Stomach (tissue), 9 donors: Measurements from ENCODE around the gene ZNF302. TPM values are rescaled to one million over a fixed set of nuclear protein-coding genes. Genes with fewer than 3 reads are reported as not detected.
"Not testable (repeated sequence)": the region's sequence is repeated elsewhere in the genome, so short reads cannot be mapped to it uniquely, and the experiment has no call there.

Source experiments
- DNase-seq, 2 donors: peaks; one replicate each; pipeline versions ENCODE4 v3.0.0 to v3.0.0-alpha.2; 2013 to 2019
- H3K27ac ChIP-seq, 5 donors: fragments of 200-600 bp in 4 of 5; sonication (generic) in 4 of 5; one replicate each; pipeline ENCODE4 v1.5.1; 2013 to 2019; ENCODE audit warnings: mild to moderate bottlenecking in 1 of 5, moderate library complexity in 1 of 5
- H3K27me3 ChIP-seq, 3 donors: fragments of 200-600 bp; sonication (generic); one replicate each; pipeline ENCODE4 v1.5.1; 2017 to 2019; ENCODE audit warnings: mixed run types in 1 of 3
- H3K36me3 ChIP-seq, 4 donors: fragments of 200-600 bp; sonication (generic); 1 replicate in 3 of 4; 2 replicates in 1 of 4; pipeline ENCODE4 v1.5.1; 2016 to 2019
- H3K4me1 ChIP-seq, 4 donors: fragments of 200-600 bp; sonication (generic); one replicate each; pipeline ENCODE4 v1.5.1; 2016 to 2019
- H3K4me3 ChIP-seq, 4 donors: fragments of 200-600 bp; sonication (generic) in 3 of 4; one replicate each; pipeline ENCODE4 v1.5.1; 2016 to 2019; ENCODE audit warnings: mild to moderate bottlenecking in 1 of 4
- H3K9me3 ChIP-seq, 4 donors: fragments of 200-600 bp; sonication (generic); one replicate each; pipeline ENCODE4 v1.5.1; 2016 to 2019
- CTCF ChIP-seq, 7 experiments: fragments of 450-650 bp in 4 of 7; fragments of 200-600 bp in 3 of 7; sonication (generic) in 3 of 7; IDR thresholded peaks; one replicate each; pipeline ENCODE4 v1.5.1; 2016 to 2019; ENCODE audit warnings: antibody characterized with exemption in 7 of 7, control low read depth in 2 of 7, mild to moderate bottlenecking in 1 of 7
- EP300 ChIP-seq: sonication (generic); formaldehyde crosslinking; IDR thresholded peaks from one replicate; pipeline ENCODE4 v1.6.1; 2017; ENCODE audit warnings: antibody characterized with exemption
- POLR2A ChIP-seq, 4 donors: fragments of 450-650 bp; IDR thresholded peaks; one replicate each; pipeline ENCODE4 v1.6.1; 2016; ENCODE audit warnings: antibody characterized with exemption in 4 of 4, control low read depth in 2 of 4, mild to moderate bottlenecking in 1 of 4, moderate library complexity in 1 of 4
- POLR2AphosphoS5 ChIP-seq, 3 donors: sonication (generic); formaldehyde crosslinking; IDR thresholded peaks; one replicate each; pipeline ENCODE4 v1.6.1; 2016; ENCODE audit warnings: antibody characterized with exemption in 3 of 3
- WGBS, 5 donors: extraction: QIAGEN DNeasy Blood & Tissue Kit in 3 of 5; methylation state at CpG; one replicate each; pipeline versions ENCODE4 v1.1.5 to v1.1.7; 2013 to 2018; 5-methylcytosine and 5-hydroxymethylcytosine counted together
- intact Hi-C: fragments of 100-400 bp; cut with DNase I; formaldehyde crosslinking; loops from one replicate; pipeline ENCODE4 v1.15.1; 2023; ENCODE audit warnings: low total_unique reads
- polyA plus RNA-seq, 3 donors: library from polyadenylated mRNA; stranded (reverse); fragments of 200-250 nt; gene quantifications; one replicate each; pipeline ENCODE4 v1.2.3, GENCODE V29; 2013
- total RNA-seq, 5 donors: library from RNA; depleted of rRNA; stranded (reverse); fragments of >200 nt; gene quantifications; one replicate each; pipeline versions ENCODE4 v1.1.0 to v1.2.3, GENCODE V29; 2014 to 2016
- donor health status: healthy with polysubstance abuse.
- donor health status: Bipolar disorder and iron deficiency.
- donor health status: healthy.

ZNF302 gene
- total and polyA plus RNA-seq, 8 donors, result 10.1 to 92.4 (median 16.6) TPM

GRCh38 chr19:34666958-34667265 is 10.6 kb upstream of the ZNF302 start:
- H3K27me3 ChIP-seq, result no peaks in the 10 kb centered on the region
- H3K27ac ChIP-seq, result peak overlapping the region in 4 of 5 donors; percentile 57 to 74 (median 69)
- DNase-seq, result no peak
- H3K9me3 ChIP-seq, result no peaks in the 10 kb centered on the region
- H3K4me3 ChIP-seq, result peak overlapping the region in 3 of 4 donors; percentile 16 to 38 (median 35)
- TF ChIP-seq CTCF (IDR thresholded peaks at IDR 0.05), result no peak
- TF ChIP-seq POLR2A (IDR thresholded peaks at IDR 0.05), result no peak
- TF ChIP-seq EP300, result no peak
- TF ChIP-seq POLR2AphosphoS5 (IDR thresholded peaks at IDR 0.05), result no peak
- no peaks in the 10 kb centered on the region for H3K36me3 ChIP-seq
- 78 to 89% (median 85%) methylated on average over 9 of the region's 9 CpGs for WGBS, 5 donors
- peaks cover 0 to 27% (median 24%) of the 10 kb centered on the region in 4 donors for H3K4me1 ChIP-seq
- intact Hi-C loops, result no loop called here

GRCh38 chr19:34667349-34668076 is 10.0 kb upstream of the ZNF302 start:
- intact Hi-C loops, result no loop called here
- TF ChIP-seq POLR2AphosphoS5 (IDR thresholded peaks at IDR 0.05), result no peak
- no peak for TF ChIP-seq CTCF (IDR thresholded peaks at IDR 0.05)
- no peak for TF ChIP-seq EP300
- no peak for TF ChIP-seq POLR2A (IDR thresholded peaks at IDR 0.05)
- H3K27ac ChIP-seq, result peak overlapping the region; percentile 44 to 74 (median 65)
- H3K4me3 ChIP-seq, result peak overlapping the region; percentile 16 to 40 (median 36)
- no peaks in the 10 kb centered on the region for H3K27me3 ChIP-seq
- 45 to 62% (median 57%) methylated on average over 16 to 17 of the region's 17 CpGs for WGBS, 5 donors
- H3K4me1 ChIP-seq, result peaks cover 0 to 27% (median 24%) of the 10 kb centered on the region in 4 donors
- no peaks in the 10 kb centered on the region for H3K36me3 ChIP-seq
- H3K9me3 ChIP-seq, result no peaks in the 10 kb centered on the region
- DNase-seq, result peak in 1 of 2 donors; percentile 31

- WGBS, 5 donors, result 93 to 98% (median 96%) methylated on average over 8 to 36 of the region's 36 CpGs
- intact Hi-C loops, result not testable (repeated sequence)
These were observed 9.3 kb upstream of the ZNF302 start for GRCh38 chr19:34668077-34668689.

DNA sequence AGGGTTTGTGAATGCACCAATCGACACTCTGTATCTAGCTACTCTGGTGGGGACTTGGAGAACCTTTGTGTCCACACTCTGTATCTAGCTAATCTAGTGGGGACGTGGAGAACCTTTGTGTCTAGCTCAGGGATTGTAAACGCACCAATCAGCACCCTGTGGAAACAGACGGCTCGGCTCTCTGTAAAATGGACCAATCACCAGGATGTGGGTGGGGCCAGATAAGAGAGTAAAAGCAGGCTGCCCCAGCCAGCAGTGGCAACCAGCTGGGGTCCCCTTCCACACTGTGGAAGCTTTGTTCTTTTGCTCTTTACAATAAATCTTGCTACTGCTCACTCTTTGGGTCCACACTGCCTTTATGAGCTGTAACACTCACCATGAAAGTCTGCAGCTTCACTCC is 8.8 kb upstream of the ZNF302 start:
- 48 to 73% (median 51%) methylated on average over 3 to 5 of the region's 5 CpGs for WGBS, 5 donors
- H3K4me3 ChIP-seq, DNase-seq, H3K9me3 ChIP-seq, H3K27me3 ChIP-seq, H3K36me3 ChIP-seq, H3K27ac ChIP-seq, intact Hi-C loops: not testable (repeated sequence)
- peaks cover 0 to 25% (median 21%) of the 10 kb centered on the region in 4 donors for H3K4me1 ChIP-seq

More at GRCh38 chr19:34668077-34668689, 9.3 kb upstream of the ZNF302 start:
- DNase-seq, H3K27me3 ChIP-seq, H3K36me3 ChIP-seq, H3K9me3 ChIP-seq: not testable (repeated sequence)
- Histone ChIP-seq H3K4me1 (peaks cover 0 to 25% (median 23%) of the 10 kb centered on the region in 4 donors), H3K4me3 (peak overlapping the region in 2 of 4 donors; percentile 1 to 35), H3K27ac (peak overlapping the region in 2 of 5 donors; percentile 73 to 74)

DNA sequence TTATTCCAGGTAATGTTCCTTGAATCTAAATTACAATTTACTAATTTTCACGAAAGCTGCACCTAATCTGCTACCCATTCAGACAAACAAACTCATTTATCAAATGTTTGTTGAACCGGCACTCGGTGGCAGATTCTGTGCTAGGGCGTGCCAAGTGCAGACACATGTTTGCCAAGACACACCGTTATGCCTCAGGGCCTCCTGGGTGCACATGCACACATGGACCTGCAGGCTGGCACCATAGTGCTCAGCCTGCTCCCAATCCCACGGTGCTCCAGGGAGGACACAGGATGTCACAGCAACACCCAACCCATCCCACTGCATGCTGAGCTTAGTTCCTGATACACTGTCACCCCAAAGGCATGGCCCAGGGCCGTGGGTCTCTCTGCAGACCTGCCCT is 8.2 kb upstream of the ZNF302 start:
- peaks cover 0 to 25% (median 21%) of the 10 kb centered on the region in 4 donors for H3K4me1 ChIP-seq
- no peak overlapping the region for H3K4me3 ChIP-seq
- no peak overlapping the region for H3K27ac ChIP-seq
- no peaks in the 10 kb centered on the region for H3K36me3 ChIP-seq
- intact Hi-C loops, result no loop called here
- 32 to 55% (median 34%) methylated on average over 6 to 7 of the region's 7 CpGs for WGBS, 5 donors
- no peak for TF ChIP-seq EP300
- peak in 1 of 7 experiments; percentile 9 for TF ChIP-seq CTCF (IDR thresholded peaks at IDR 0.05)
- DNase-seq, result peak in 1 of 2 donors; percentile 61
- no peaks in the 10 kb centered on the region for H3K9me3 ChIP-seq
- no peaks in the 10 kb centered on the region for H3K27me3 ChIP-seq
